Uterus (tissue), 2 donors: ENCODE results near the gene WDR20.

Source experiments
- POLR2A ChIP-seq, 2 donors: fragments of 450-650 bp; IDR thresholded peaks; one replicate each; pipeline ENCODE4 v1.6.1; 2016; ENCODE audit warnings: antibody characterized with exemption in 2 of 2, mild to moderate bottlenecking in 1 of 2, moderate library complexity in 1 of 2
- TF ChIP-seq, protein P1 (sequence below), 4 experiments: fragments of 200-600 bp in 2 of 4; fragments of 450-650 bp in 2 of 4; sonication (generic) in 2 of 4; IDR thresholded peaks; one replicate each; pipeline ENCODE4 v1.5.1; 2016 to 2019; ENCODE audit warnings: antibody characterized with exemption in 4 of 4, mild to moderate bottlenecking in 2 of 4, moderate library complexity in 1 of 4

- TF ChIP-seq, protein P1, sequence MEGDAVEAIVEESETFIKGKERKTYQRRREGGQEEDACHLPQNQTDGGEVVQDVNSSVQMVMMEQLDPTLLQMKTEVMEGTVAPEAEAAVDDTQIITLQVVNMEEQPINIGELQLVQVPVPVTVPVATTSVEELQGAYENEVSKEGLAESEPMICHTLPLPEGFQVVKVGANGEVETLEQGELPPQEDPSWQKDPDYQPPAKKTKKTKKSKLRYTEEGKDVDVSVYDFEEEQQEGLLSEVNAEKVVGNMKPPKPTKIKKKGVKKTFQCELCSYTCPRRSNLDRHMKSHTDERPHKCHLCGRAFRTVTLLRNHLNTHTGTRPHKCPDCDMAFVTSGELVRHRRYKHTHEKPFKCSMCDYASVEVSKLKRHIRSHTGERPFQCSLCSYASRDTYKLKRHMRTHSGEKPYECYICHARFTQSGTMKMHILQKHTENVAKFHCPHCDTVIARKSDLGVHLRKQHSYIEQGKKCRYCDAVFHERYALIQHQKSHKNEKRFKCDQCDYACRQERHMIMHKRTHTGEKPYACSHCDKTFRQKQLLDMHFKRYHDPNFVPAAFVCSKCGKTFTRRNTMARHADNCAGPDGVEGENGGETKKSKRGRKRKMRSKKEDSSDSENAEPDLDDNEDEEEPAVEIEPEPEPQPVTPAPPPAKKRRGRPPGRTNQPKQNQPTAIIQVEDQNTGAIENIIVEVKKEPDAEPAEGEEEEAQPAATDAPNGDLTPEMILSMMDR (IDR thresholded peaks at IDR 0.05) = no peak
- no peak for TF ChIP-seq POLR2A (IDR thresholded peaks at IDR 0.05)
These were observed 115.9 kb downstream of the WDR20 start for GRCh38 chr14:102255401-102256190.
